Measurements from ENCODE around the gene TTLL10.

The TTLL10 gene

DNA sequence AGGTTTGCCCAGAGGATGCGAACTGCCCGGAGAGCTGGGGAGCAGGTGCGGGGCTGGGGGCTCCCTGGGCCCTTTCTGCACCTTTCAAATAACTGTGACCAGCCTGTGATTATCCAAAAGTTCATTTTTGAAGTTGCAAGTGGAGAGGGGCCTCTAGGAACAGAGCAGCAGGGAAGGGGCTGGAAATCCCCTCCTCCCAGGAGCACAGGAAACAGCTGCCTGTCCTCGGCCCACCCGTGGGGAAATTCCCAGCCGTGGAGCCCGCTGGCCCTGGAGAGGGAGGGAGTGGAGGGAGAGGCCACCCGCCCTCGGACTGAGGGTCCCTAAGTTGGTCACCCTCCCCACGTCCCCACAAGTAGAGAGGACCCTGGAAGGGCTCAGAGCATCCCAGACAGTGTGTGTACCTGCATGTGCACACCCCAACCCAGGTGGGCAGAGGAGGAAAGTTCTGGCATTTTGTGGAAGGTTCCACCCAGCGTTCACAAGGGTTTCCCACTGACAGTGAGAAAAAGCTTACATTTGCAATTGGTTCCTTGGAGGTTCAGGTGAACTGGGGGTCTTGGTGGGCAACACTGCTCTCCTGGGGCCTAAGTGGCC is 41.5 kb downstream of the TTLL10 start:
- no peak for DNase-seq (ENCODE audit: low read depth)
- TF ChIP-seq, protein P1, sequence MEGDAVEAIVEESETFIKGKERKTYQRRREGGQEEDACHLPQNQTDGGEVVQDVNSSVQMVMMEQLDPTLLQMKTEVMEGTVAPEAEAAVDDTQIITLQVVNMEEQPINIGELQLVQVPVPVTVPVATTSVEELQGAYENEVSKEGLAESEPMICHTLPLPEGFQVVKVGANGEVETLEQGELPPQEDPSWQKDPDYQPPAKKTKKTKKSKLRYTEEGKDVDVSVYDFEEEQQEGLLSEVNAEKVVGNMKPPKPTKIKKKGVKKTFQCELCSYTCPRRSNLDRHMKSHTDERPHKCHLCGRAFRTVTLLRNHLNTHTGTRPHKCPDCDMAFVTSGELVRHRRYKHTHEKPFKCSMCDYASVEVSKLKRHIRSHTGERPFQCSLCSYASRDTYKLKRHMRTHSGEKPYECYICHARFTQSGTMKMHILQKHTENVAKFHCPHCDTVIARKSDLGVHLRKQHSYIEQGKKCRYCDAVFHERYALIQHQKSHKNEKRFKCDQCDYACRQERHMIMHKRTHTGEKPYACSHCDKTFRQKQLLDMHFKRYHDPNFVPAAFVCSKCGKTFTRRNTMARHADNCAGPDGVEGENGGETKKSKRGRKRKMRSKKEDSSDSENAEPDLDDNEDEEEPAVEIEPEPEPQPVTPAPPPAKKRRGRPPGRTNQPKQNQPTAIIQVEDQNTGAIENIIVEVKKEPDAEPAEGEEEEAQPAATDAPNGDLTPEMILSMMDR (conservative IDR thresholded peaks at IDR 0.05; ENCODE audit: control insufficient read depth, insufficient read depth, low read depth, low read length), result no peak
- no peak overlapping the region for H3K4me3 ChIP-seq (ENCODE audit: control insufficient read depth, low read depth, low read length)

DNA sequence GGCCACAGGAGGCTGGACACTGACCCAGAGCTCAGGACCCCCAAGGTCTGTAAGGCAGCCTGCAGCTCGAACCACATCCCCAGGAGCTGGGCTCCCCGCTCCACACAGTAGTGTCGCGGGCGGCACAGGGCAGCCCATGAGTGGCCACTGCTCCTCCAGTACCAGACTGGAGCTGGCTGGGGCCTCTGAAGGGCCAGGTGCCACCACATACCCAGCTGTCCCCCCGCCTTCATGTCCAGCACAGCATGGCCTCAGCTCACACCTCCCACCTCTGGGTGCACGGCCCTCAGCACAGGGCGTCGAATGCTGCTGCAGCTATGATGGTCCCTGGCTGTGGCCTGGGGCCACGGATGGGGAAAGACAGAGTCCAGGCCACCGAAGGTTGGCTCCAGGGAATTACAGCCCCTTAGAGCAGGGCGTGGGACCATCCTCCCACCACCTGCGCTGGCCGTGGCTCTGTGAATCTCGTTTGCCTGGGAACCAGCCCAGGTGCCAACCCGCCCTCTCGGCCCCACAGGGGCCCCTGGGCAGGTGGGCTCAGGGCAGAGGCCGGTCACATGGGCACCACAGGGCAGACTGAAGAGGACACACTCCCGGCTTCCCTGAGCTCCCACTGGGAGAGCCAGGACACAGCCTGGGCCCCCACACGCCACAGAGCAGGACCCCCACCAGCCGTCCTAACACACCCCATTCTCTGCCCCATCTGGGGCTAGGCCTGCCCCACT is 42.4 kb downstream of the TTLL10 start:
- TF ChIP-seq, protein P1 (conservative IDR thresholded peaks at IDR 0.05; ENCODE audit: control insufficient read depth, insufficient read depth, low read depth, low read length), result no peak
- DNase-seq (ENCODE audit: low read depth), result no peak
- no peak overlapping the region for H3K4me3 ChIP-seq (ENCODE audit: control insufficient read depth, low read depth, low read length)

DNA sequence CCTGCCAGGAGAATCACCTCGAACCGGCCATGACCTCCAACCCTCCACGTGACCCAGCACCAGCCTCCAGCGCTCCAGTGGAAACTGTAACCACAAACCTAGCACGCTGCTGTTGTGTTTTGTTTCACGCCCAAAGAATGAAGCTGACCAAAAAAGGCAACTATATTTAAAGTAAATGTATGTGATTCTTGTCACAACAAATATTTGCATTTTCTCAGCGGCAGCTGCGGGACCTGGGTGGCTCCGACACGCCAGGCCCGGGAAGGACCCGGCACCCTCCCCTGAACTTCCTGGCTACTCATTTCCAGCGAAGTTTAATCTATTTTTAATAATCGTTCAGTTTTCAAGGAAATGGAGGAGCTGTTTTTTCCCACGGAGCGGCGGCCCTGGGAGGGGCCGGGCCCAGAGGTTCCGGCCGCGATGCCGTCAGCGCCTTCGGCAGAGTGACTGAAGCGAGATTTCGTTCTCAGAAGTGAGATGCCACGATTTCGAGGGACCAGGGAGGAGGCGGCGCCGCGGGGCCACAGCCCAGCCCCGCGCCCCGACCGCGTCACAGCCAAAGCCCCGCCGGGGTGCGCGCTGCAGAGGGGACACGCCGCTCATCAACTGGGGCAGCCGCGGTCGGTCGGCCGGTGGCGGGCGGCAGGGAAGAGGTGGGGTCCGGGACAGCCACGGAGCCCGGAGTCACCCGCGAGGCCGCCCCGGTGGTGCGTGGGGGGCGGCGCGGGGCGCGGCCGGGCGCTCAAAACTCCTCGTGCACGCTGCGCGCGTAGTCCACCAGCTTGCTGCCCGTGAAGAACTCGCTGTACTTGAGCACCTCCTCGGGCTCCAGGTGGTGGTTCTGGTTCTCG is 43.3 kb downstream of the TTLL10 start:
- H3K4me3 ChIP-seq (ENCODE audit: control insufficient read depth, low read depth, low read length), result no peak overlapping the region
- no peak for DNase-seq (ENCODE audit: low read depth)
- TF ChIP-seq, protein P1 (conservative IDR thresholded peaks at IDR 0.05; ENCODE audit: control insufficient read depth, insufficient read depth, low read depth, low read length), result no peak

DNA sequence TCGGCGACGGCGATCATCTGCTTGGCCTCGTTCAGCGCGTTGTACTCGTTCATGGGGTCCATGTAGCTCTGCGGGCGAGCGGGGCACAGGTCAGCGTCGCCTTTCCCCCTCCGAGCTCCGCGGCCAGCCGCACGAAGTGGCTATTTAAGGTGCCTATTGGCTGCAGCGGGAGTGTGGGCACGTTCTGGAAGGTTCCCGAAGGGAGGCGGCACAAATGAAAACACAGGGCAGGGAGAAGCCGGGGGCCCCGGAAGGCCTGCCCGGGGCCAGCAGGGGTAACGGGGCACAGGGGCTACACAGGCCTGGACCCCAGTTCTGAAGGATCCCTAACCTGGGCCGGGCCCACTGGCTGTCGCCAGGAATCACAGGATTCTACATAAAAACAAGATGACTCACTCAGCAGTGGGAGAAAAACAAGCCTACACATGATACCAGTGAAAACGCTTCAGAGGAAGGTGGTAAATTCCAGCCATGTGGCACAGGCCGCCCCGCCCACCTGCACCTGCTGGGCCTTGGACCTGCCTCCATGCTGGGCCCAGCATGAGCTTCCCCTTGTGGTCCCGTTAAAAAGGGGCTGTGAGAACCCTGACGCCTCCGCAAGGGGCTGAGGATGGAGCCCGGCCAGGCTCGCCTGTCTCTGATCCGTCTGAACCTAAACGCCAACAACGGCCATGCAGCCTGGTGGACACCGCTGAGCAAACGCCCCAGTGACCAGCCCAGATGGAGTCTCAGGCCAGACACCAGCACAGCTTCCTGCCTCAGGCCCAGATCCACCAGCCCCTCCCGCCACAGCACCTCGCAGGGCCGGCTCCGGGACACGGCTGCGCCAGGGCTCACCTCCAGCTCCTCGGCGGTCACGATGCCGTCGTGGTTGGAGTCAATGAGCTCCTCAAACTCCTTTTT is 44.2 kb downstream of the TTLL10 start:
- TF ChIP-seq, protein P1 (conservative IDR thresholded peaks at IDR 0.05; ENCODE audit: control insufficient read depth, insufficient read depth, low read depth, low read length), result no peak
- no peak overlapping the region for H3K4me3 ChIP-seq (ENCODE audit: control insufficient read depth, low read depth, low read length)
- peak; percentile 32 for DNase-seq (ENCODE audit: low read depth)

DNA sequence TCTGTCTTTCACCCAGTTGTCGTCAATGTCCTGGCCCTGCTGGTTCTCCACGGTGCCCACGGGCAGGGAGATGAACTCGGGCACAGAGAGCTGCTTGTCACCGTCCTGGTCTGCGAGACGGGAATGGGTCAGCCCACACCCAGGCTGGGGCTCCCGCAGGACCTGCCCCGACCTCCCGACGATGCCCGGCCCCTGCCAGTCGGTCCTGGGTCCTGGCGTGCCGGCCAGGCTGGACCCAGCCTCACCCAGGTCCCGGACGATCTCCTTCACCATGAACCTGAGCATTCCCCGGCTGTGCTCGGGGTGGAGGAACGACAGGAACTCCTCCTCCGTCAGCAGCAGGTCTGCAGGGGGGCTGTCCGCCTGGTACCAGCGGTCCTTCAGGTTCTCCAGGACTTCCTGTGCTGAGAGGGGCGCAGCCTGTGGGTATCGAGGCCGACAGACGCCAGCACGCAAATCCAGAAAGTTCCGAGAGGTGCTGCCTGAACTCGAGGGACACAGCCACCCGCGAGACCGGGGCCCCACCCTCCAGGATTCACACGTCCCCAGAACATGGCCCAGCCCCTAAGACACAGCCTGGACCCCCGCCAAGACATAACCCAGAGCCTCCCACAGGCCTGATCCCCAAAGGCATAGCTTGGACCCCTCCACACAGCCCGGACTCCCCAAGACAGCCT is 45.0 kb downstream of the TTLL10 start:
- DNase-seq (ENCODE audit: low read depth), result no peak
- H3K4me3 ChIP-seq (ENCODE audit: control insufficient read depth, low read depth, low read length), result no peak overlapping the region
- TF ChIP-seq, protein P1 (conservative IDR thresholded peaks at IDR 0.05; ENCODE audit: control insufficient read depth, insufficient read depth, low read depth, low read length), result no peak
